CD14-positive monocyte (primary cell): ENCODE measurements around the gene TBCD. TPM values are rescaled to one million over a fixed set of nuclear protein-coding genes. Genes with fewer than 3 reads are reported as not detected.

Source experiments
- DNase-seq, 3 donors: peaks; one replicate each; pipeline ENCODE4 v3.0.0-alpha.2; 2011 to 2022
- H2AFZ ChIP-seq: 2 replicates; pipeline ENCODE4 v1.6.0; 2012; ENCODE audit warnings: mild to moderate bottlenecking, low read depth, low read length, inconsistent platforms; ENCODE audit not compliant: insufficient read depth, poor library complexity, severe bottlenecking
- H3K27ac ChIP-seq, 2 donors: 1 replicate in 1 of 2; 2 replicates in 1 of 2; pipeline ENCODE4 v1.5.1; 2012 to 2013; ENCODE audit warnings: low read length in 2 of 2, control low read depth in 1 of 2, inconsistent platforms in 1 of 2, low read depth in 1 of 2, mild to moderate bottlenecking in 1 of 2
- H3K27me3 ChIP-seq, 2 donors: one replicate each; pipeline versions ENCODE4 v1.6.0 to v1.6.1; 2011 to 2013; ENCODE audit warnings: low read length in 2 of 2; ENCODE audit not compliant: control insufficient read depth in 2 of 2, insufficient read depth in 2 of 2
- H3K36me3 ChIP-seq, 2 donors: replicated peaks in 1 of 2; 1 replicate in 1 of 2; 2 replicates in 1 of 2; pipeline versions ENCODE4 v1.5.1 to v1.6.1; 2012 to 2013; ENCODE audit warnings: low read length in 2 of 2, control low read depth in 1 of 2, inconsistent platforms in 1 of 2, mild to moderate bottlenecking in 1 of 2; ENCODE audit not compliant: insufficient read depth in 2 of 2, control insufficient read depth in 1 of 2
- H3K4me1 ChIP-seq, 2 donors: 1 replicate in 1 of 2; 2 replicates in 1 of 2; pipeline versions ENCODE4 v1.5.1 to v1.6.1; 2012 to 2013; ENCODE audit warnings: low read length in 2 of 2, control low read depth in 1 of 2, inconsistent platforms in 1 of 2, mild to moderate bottlenecking in 1 of 2, moderate library complexity in 1 of 2; ENCODE audit not compliant: insufficient read depth in 2 of 2, control insufficient read depth in 1 of 2
- H3K4me2 ChIP-seq: replicated peaks from 2 replicates; pipeline ENCODE3; 2012; ENCODE audit warnings: low read length, moderate library complexity, mild to moderate bottlenecking; ENCODE audit not compliant: poor library complexity, severe bottlenecking; ENCODE audit errors: extremely low read depth
- H3K4me3 ChIP-seq, 3 experiments: fragments of 200-600 bp in 1 of 3; sonication (generic) in 1 of 3; replicated peaks in 1 of 3; 1 replicate in 2 of 3; 2 replicates in 1 of 3; pipeline ENCODE4 v1.5.1; 2011 to 2013; ENCODE audit warnings: low read length in 3 of 3, mild to moderate bottlenecking in 3 of 3, control low read depth in 2 of 3, low read depth in 2 of 3, inconsistent platforms in 1 of 3, moderate library complexity in 1 of 3
- H3K79me2 ChIP-seq: 2 replicates; pipeline ENCODE4 v1.6.0; 2012; ENCODE audit warnings: mild to moderate bottlenecking, control low read depth, inconsistent platforms, low read length, moderate library complexity; ENCODE audit not compliant: insufficient read depth
- H3K9ac ChIP-seq: 2 replicates; pipeline ENCODE4 v1.6.0; 2017; ENCODE audit warnings: low read length, mild to moderate bottlenecking; ENCODE audit not compliant: insufficient read depth, poor library complexity, severe bottlenecking
- H3K9me3 ChIP-seq, 2 donors: replicated peaks in 1 of 2; 1 replicate in 1 of 2; 2 replicates in 1 of 2; pipeline versions ENCODE4 v1.5.1 to v1.6.1; 2012 to 2013; ENCODE audit warnings: low read length in 2 of 2, control low read depth in 1 of 2; ENCODE audit not compliant: control insufficient read depth in 1 of 2, insufficient read depth in 1 of 2
- H4K20me1 ChIP-seq: 2 replicates; pipeline ENCODE4 v1.6.0; 2012; ENCODE audit warnings: mild to moderate bottlenecking, low read length, control low read depth, moderate library complexity; ENCODE audit not compliant: insufficient read depth
- H3K27ac Mint-ChIP-seq, 7 donors: one replicate each; pipeline ENCODE4 v1.8.0; 2020; ENCODE audit warnings: mild to moderate bottlenecking in 7 of 7, mixed read lengths in 7 of 7, moderate library complexity in 6 of 7, inconsistent platforms in 2 of 7
- H3K27me3 Mint-ChIP-seq, 3 donors: one replicate each; pipeline ENCODE4 v1.8.0; 2021 to 2022; ENCODE audit warnings: low read depth in 3 of 3, mild to moderate bottlenecking in 3 of 3, mixed read lengths in 3 of 3, moderate library complexity in 3 of 3, inconsistent platforms in 1 of 3
- H3K36me3 Mint-ChIP-seq, 2 donors: one replicate each; pipeline ENCODE4 v1.8.0; 2020; ENCODE audit warnings: mixed read lengths in 2 of 2, inconsistent platforms in 1 of 2, mild to moderate bottlenecking in 1 of 2
- H3K4me1 Mint-ChIP-seq: one replicate; pipeline ENCODE4 v1.8.0; 2020; ENCODE audit warnings: mild to moderate bottlenecking, mixed read lengths
- H3K4me3 Mint-ChIP-seq, 2 donors: one replicate each; pipeline ENCODE4 v1.8.0; 2020; ENCODE audit warnings: mild to moderate bottlenecking in 2 of 2, mixed read lengths in 2 of 2, moderate library complexity in 1 of 2
- H3K9me3 Mint-ChIP-seq, 7 donors: one replicate each; pipeline ENCODE4 v1.8.0; 2020 to 2022; ENCODE audit warnings: mixed read lengths in 7 of 7, mild to moderate bottlenecking in 6 of 7, moderate library complexity in 6 of 7, inconsistent platforms in 2 of 7
- CTCF ChIP-seq: fragments of 200-600 bp; IDR thresholded peaks from one replicate; pipeline ENCODE4 v1.8.0; 2022; ENCODE audit warnings: antibody characterized with exemption, mild to moderate bottlenecking
- WGBS: methylation state at CpG from one replicate; pipeline ENCODE4 v1.1.5; 2013; ENCODE audit warnings: missing lambda C conversion rate; ENCODE audit not compliant: insufficient coverage; 5-methylcytosine and 5-hydroxymethylcytosine counted together
- intact Hi-C, 2 donors: fragments of 100-400 bp; cut with micrococcal nuclease; formaldehyde crosslinking; loops; one replicate each; pipeline versions ENCODE4 v1.15.0 to v1.15.1; 2023
- polyA plus RNA-seq, 3 donors: library from polyadenylated mRNA; depleted of rRNA in 1 of 3; unstranded in 2 of 3; stranded (reverse) in 1 of 3; fragments of 300-500 nt in 2 of 3; fragments of >200 nt in 1 of 3; fragmentation: Illumina TruSeq in 2 of 3; gene quantifications; 1 replicate in 2 of 3; 2 replicates in 1 of 3; pipeline ENCODE4 v1.2.3, GENCODE V29; 2012 to 2021

TBCD gene
- polyA plus RNA-seq, 3 donors: 54.7 to 74.0 (median 66.6) TPM

GRCh38 chr17:82840431-82840831 is 88.6 kb downstream of the TBCD start:
- peaks cover 35% of the 10 kb centered on the region for H3K4me1 Mint-ChIP-seq
- intact Hi-C loops: no loop called here
- peaks cover 32 to 37% of the 10 kb centered on the region in 2 donors for H3K4me1 ChIP-seq
- no peak overlapping the region for H3K4me3 ChIP-seq
- 100% methylated on average over 5 of the region's 12 CpGs for WGBS
- no peak overlapping the region for H2AFZ ChIP-seq
- H3K4me3 Mint-ChIP-seq: no peak overlapping the region
- H3K36me3 Mint-ChIP-seq: peaks cover 5 to 11% of the 10 kb centered on the region in 2 donors
- no peaks in the 10 kb centered on the region for H3K27me3 ChIP-seq
- DNase-seq: no peak
- no peak overlapping the region for H3K27ac Mint-ChIP-seq
- no peaks in the 10 kb centered on the region for H3K36me3 ChIP-seq
- H3K9ac ChIP-seq: no peak overlapping the region
- H3K9me3 Mint-ChIP-seq: peaks cover 0 to 4% (median 0%) of the 10 kb centered on the region in 7 donors
- no peak overlapping the region for H3K27ac ChIP-seq
- H4K20me1 ChIP-seq: no peaks in the 10 kb centered on the region
- H3K79me2 ChIP-seq: no peaks in the 10 kb centered on the region
- TF ChIP-seq CTCF: no peak
- H3K9me3 ChIP-seq: no peaks in the 10 kb centered on the region
- no peak overlapping the region for H3K4me2 ChIP-seq
- peaks cover 0 to 9% (median 0%) of the 10 kb centered on the region in 3 donors for H3K27me3 Mint-ChIP-seq

- no peaks in the 10 kb centered on the region for H3K27me3 ChIP-seq
- Mint-ChIP-seq H3K4me3 (no peak overlapping the region), H3K4me1 (peaks cover 20% of the 10 kb centered on the region), H3K9me3 (peaks cover 0 to 4% (median 0%) of the 10 kb centered on the region in 7 donors), H3K36me3 (peaks cover 11 to 12% of the 10 kb centered on the region in 2 donors), H3K27ac (no peak overlapping the region), H3K27me3 (peaks cover 0 to 11% (median 0%) of the 10 kb centered on the region in 3 donors)
- H3K9ac ChIP-seq: no peak overlapping the region
- WGBS: 97% methylated on average over 9 of the region's 16 CpGs
- H4K20me1 ChIP-seq: no peaks in the 10 kb centered on the region
- no peak for DNase-seq
- intact Hi-C loops: no loop called here
- no peaks in the 10 kb centered on the region for H3K79me2 ChIP-seq
- no peak overlapping the region for H3K4me3 ChIP-seq
- H3K9me3 ChIP-seq: no peaks in the 10 kb centered on the region
- H3K4me2 ChIP-seq: no peak overlapping the region
- peaks cover 19 to 21% of the 10 kb centered on the region in 2 donors for H3K4me1 ChIP-seq
- no peak for TF ChIP-seq CTCF
- H3K27ac ChIP-seq: no peak overlapping the region
- H3K36me3 ChIP-seq: no peaks in the 10 kb centered on the region
- no peak overlapping the region for H2AFZ ChIP-seq
Observed at GRCh38 chr17:82841921-82842596, 90.2 kb downstream of the TBCD start.
